Neutrophil (primary cell): ENCODE measurements around the gene C1orf216.

Source experiments
- H3K27ac ChIP-seq: fragments of 200-600 bp; sonication (generic); 2 replicates; pipeline ENCODE4 v1.5.1; 2016; ENCODE audit warnings: mild to moderate bottlenecking, moderate library complexity
- H3K27me3 ChIP-seq: fragments of 200-600 bp; sonication (generic); 2 replicates; pipeline ENCODE4 v1.6.0; 2016; ENCODE audit warnings: mild to moderate bottlenecking
- H3K36me3 ChIP-seq: fragments of 200-600 bp; sonication (generic); 2 replicates; pipeline ENCODE4 v1.5.1; 2017
- H3K4me1 ChIP-seq, 2 experiments: fragments of 200-600 bp in 1 of 2; sonication (generic) in 1 of 2; 1 replicate in 1 of 2; 2 replicates in 1 of 2; pipeline versions ENCODE4 v1.5.1 to v1.6.1; 2013 to 2016; ENCODE audit warnings: low read depth in 1 of 2, low read length in 1 of 2, mild to moderate bottlenecking in 1 of 2, moderate library complexity in 1 of 2; ENCODE audit not compliant: control insufficient read depth in 1 of 2, insufficient read depth in 1 of 2
- H3K4me3 ChIP-seq, 2 experiments: fragments of 200-600 bp in 1 of 2; sonication (generic) in 1 of 2; 1 replicate in 1 of 2; 2 replicates in 1 of 2; pipeline ENCODE4 v1.5.1; 2013 to 2016; ENCODE audit warnings: low read depth in 1 of 2, low read length in 1 of 2, mild to moderate bottlenecking in 1 of 2, moderate library complexity in 1 of 2
- H3K9me3 ChIP-seq: fragments of 200-600 bp; sonication (generic); 2 replicates; pipeline ENCODE4 v1.5.1; 2016
- CTCF ChIP-seq: fragments of 200-600 bp; sonication (generic); IDR thresholded peaks from 2 replicates; pipeline ENCODE4 v1.5.1; 2016; ENCODE audit warnings: antibody characterized with exemption

Gene C1orf216

GRCh38 chr1:35726450-35727433 lies 8.1 kb upstream of the C1orf216 start:
- Histone ChIP-seq H3K9me3 (no peaks in the 10 kb centered on the region), H3K36me3 (no peaks in the 10 kb centered on the region), H3K4me3 (no peak overlapping the region), H3K4me1 (no peaks in the 10 kb centered on the region), H3K27me3 (no peaks in the 10 kb centered on the region), H3K27ac (no peak overlapping the region)
- TF ChIP-seq CTCF, result peak; percentile 66

- Histone ChIP-seq H3K4me1 (no peaks in the 10 kb centered on the region), H3K9me3 (no peaks in the 10 kb centered on the region), H3K27ac (no peak overlapping the region), H3K36me3 (no peaks in the 10 kb centered on the region), H3K4me3 (no peak overlapping the region), H3K27me3 (no peaks in the 10 kb centered on the region)
- no peak for TF ChIP-seq CTCF
These were observed 6.9 kb upstream of the C1orf216 start for GRCh38 chr1:35725596-35725995.

GRCh38 chr1:35717911-35718476 lies 690 bp downstream of the C1orf216 start:
- Histone ChIP-seq H3K36me3 (no peaks in the 10 kb centered on the region), H3K9me3 (no peaks in the 10 kb centered on the region), H3K27ac (no peak overlapping the region), H3K4me3 (peak overlapping the region; percentile 78 to 87), H3K27me3 (peaks cover 16% of the 10 kb centered on the region), H3K4me1 (peaks cover 15% of the 10 kb centered on the region in 2 experiments)
- no peak for TF ChIP-seq CTCF

- Histone ChIP-seq H3K4me3 (no peak overlapping the region), H3K27ac (no peak overlapping the region)
These were observed 3.1 kb downstream of the C1orf216 start for GRCh38 chr1:35715568-35716002.

More at GRCh38 chr1:35715568-35716002, 3.1 kb downstream of the C1orf216 start:
- Histone ChIP-seq H3K27me3 (peaks cover 16% of the 10 kb centered on the region), H3K36me3 (no peaks in the 10 kb centered on the region), H3K9me3 (no peaks in the 10 kb centered on the region), H3K4me1 (peaks cover 15% of the 10 kb centered on the region in 2 experiments)
- peak; percentile 65 for TF ChIP-seq CTCF
